Neuronal stem cell (in vitro differentiated cells): ENCODE measurements around the gene ARHGDIB.

Source experiments
- DNase-seq: peaks from one replicate; pipeline ENCODE4 v3.0.0-alpha.2; 2013; ENCODE audit warnings: low spot score
- H2AFZ ChIP-seq: one replicate; pipeline ENCODE4 v1.6.1; 2013; ENCODE audit warnings: mild to moderate bottlenecking, low read length, inconsistent platforms
- H2AK5ac ChIP-seq: 2 replicates; pipeline ENCODE4 v1.6.1; 2013; ENCODE audit warnings: low read depth, mild to moderate bottlenecking, inconsistent platforms, low read length, moderate library complexity, mixed read lengths
- H2BK120ac ChIP-seq: 2 replicates; pipeline ENCODE4 v1.6.1; 2013; ENCODE audit warnings: low read depth, mild to moderate bottlenecking, inconsistent platforms, low read length, moderate library complexity, mixed read lengths
- H2BK12ac ChIP-seq: one replicate; pipeline ENCODE4 v1.6.1; 2013; ENCODE audit warnings: low read length, inconsistent platforms
- H2BK15ac ChIP-seq: 2 replicates; pipeline ENCODE4 v1.6.1; 2013; ENCODE audit warnings: mild to moderate bottlenecking, low read length, inconsistent platforms, mixed read lengths
- H2BK5ac ChIP-seq: one replicate; pipeline ENCODE4 v1.6.1; 2013; ENCODE audit warnings: inconsistent platforms, mild to moderate bottlenecking, low read length, moderate library complexity
- H3K14ac ChIP-seq: one replicate; pipeline ENCODE4 v1.6.1; 2013; ENCODE audit warnings: low read length, inconsistent platforms
- H3K18ac ChIP-seq: 2 replicates; pipeline ENCODE4 v1.6.1; 2013; ENCODE audit warnings: low read length, inconsistent platforms
- H3K23ac ChIP-seq: 2 replicates; pipeline ENCODE4 v1.6.1; 2013; ENCODE audit warnings: low read depth, mild to moderate bottlenecking, mixed read lengths, low read length, inconsistent platforms; ENCODE audit not compliant: poor library complexity
- H3K27ac ChIP-seq: replicated peaks from 3 replicates; pipeline ENCODE4 v1.5.1; 2013; ENCODE audit warnings: low read length, inconsistent platforms
- H3K27me3 ChIP-seq, 3 experiments: 2 replicates each; pipeline ENCODE4 v1.6.1; 2013; ENCODE audit warnings: low read length in 3 of 3, mild to moderate bottlenecking in 2 of 3, inconsistent platforms in 1 of 3, low read depth in 1 of 3, mixed read lengths in 1 of 3, moderate library complexity in 1 of 3; ENCODE audit not compliant: control insufficient read depth in 3 of 3, insufficient read depth in 3 of 3
- H3K36me3 ChIP-seq, 2 donors: replicated peaks in 1 of 2; 2 replicates each; pipeline ENCODE4 v1.6.1; 2013; ENCODE audit warnings: low read length in 2 of 2; ENCODE audit not compliant: control insufficient read depth in 2 of 2, insufficient read depth in 2 of 2
- H3K4ac ChIP-seq: 2 replicates; pipeline ENCODE4 v1.6.1; 2013; ENCODE audit warnings: inconsistent platforms, mild to moderate bottlenecking, low read length, moderate library complexity
- H3K4me1 ChIP-seq, 2 donors: 1 replicate in 1 of 2; 2 replicates in 1 of 2; pipeline ENCODE4 v1.6.1; 2013; ENCODE audit warnings: low read length in 2 of 2, low read depth in 1 of 2; ENCODE audit not compliant: control insufficient read depth in 2 of 2, insufficient read depth in 1 of 2
- H3K4me2 ChIP-seq: one replicate; pipeline ENCODE4 v1.6.1; 2013; ENCODE audit warnings: mild to moderate bottlenecking, low read length, inconsistent platforms; ENCODE audit not compliant: insufficient read depth, poor library complexity, severe bottlenecking
- H3K4me3 ChIP-seq, 2 donors: 2 replicates each; pipeline ENCODE4 v1.5.1; 2013; ENCODE audit warnings: low read length in 2 of 2, mild to moderate bottlenecking in 2 of 2, inconsistent platforms in 1 of 2, moderate library complexity in 1 of 2
- H3K79me1 ChIP-seq: one replicate; pipeline ENCODE4 v1.6.1; 2013; ENCODE audit warnings: low read depth, mild to moderate bottlenecking, inconsistent platforms, low read length, moderate library complexity
- H3K9ac ChIP-seq: one replicate; pipeline ENCODE4 v1.6.1; 2013; ENCODE audit warnings: mild to moderate bottlenecking, low read depth, low read length, inconsistent platforms; ENCODE audit not compliant: poor library complexity
- H3K9me3 ChIP-seq, 2 donors: replicated peaks in 1 of 2; 2 replicates each; pipeline versions ENCODE3 to v1.6.1; 2013; ENCODE audit warnings: low read length in 2 of 2, mild to moderate bottlenecking in 2 of 2, inconsistent platforms in 1 of 2, low read depth in 1 of 2, mixed read lengths in 1 of 2, moderate library complexity in 1 of 2; ENCODE audit not compliant: control insufficient read depth in 2 of 2, insufficient read depth in 1 of 2
- H4K8ac ChIP-seq: one replicate; pipeline ENCODE4 v1.6.1; 2013; ENCODE audit warnings: low read depth, mild to moderate bottlenecking, inconsistent platforms, low read length, moderate library complexity
- H4K91ac ChIP-seq: one replicate; pipeline ENCODE4 v1.6.1; 2013; ENCODE audit warnings: low read length, low read depth, mild to moderate bottlenecking, inconsistent platforms; ENCODE audit not compliant: poor library complexity
- WGBS, 2 donors: extraction: QIAGEN DNeasy Blood & Tissue Kit; methylation state at CpG; one replicate each; pipeline ENCODE4 v1.1.7; 2013; ENCODE audit warnings: missing lambda C conversion rate in 2 of 2, mixed read lengths in 1 of 2; ENCODE audit not compliant: insufficient read length in 2 of 2, insufficient replicate concordance in 1 of 2; ENCODE audit errors: extremely low coverage in 2 of 2; 5-methylcytosine and 5-hydroxymethylcytosine counted together

Gene ARHGDIB

DNA sequence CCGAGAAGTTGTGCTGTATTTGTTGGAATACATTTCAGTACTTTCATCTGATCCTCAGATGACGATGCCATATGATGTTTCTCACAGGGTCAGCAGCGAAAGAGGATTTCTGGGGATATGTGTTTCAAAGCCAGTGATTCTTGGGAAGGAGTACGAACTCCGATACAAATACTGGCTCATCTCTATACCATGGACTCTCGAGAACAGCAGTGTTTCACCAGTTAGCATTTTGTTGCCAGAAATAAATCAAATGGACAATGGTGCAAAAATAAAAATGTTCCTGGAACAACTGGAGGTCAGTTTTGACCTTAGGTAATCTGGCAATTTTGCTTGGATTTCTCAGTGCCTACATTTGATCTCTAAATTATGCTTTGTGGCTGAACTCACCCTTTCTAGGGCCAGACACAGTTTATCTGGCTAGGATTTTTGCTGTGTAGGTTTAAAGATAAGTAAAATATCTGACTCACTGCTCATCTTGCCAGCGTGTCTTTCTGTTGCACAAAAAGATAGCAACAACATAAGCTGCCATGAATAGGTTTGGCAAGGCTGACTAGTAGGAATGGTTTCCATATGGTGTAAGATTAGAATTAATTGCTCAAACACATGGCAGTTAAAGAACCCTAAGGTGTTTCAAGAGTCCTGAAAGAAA, 64.8 kb downstream of the ARHGDIB start:
- Histone ChIP-seq H3K4me3 (no peak overlapping the region), H3K79me1 (no peaks in the 10 kb centered on the region), H2BK120ac (no peak overlapping the region), H2AK5ac (no peak overlapping the region), H3K9me3 (no peaks in the 10 kb centered on the region), H3K4me2 (no peak overlapping the region), H2BK12ac (no peak overlapping the region), H2BK5ac (no peak overlapping the region), H3K18ac (no peak overlapping the region), H3K4me1 (no peaks in the 10 kb centered on the region), H3K36me3 (no peaks in the 10 kb centered on the region), H4K8ac (no peak overlapping the region), H2BK15ac (no peak overlapping the region), H3K27me3 (no peaks in the 10 kb centered on the region), H2AFZ (no peak overlapping the region), H3K27ac (no peak overlapping the region), H3K9ac (no peak overlapping the region), H3K4ac (no peak overlapping the region), H3K14ac (no peak overlapping the region), H3K23ac (no peak overlapping the region), H4K91ac (no peak overlapping the region)
- WGBS, 2 donors = no CpG with 5 or more reads among the region's 7 CpGs
- no peak for DNase-seq

DNA sequence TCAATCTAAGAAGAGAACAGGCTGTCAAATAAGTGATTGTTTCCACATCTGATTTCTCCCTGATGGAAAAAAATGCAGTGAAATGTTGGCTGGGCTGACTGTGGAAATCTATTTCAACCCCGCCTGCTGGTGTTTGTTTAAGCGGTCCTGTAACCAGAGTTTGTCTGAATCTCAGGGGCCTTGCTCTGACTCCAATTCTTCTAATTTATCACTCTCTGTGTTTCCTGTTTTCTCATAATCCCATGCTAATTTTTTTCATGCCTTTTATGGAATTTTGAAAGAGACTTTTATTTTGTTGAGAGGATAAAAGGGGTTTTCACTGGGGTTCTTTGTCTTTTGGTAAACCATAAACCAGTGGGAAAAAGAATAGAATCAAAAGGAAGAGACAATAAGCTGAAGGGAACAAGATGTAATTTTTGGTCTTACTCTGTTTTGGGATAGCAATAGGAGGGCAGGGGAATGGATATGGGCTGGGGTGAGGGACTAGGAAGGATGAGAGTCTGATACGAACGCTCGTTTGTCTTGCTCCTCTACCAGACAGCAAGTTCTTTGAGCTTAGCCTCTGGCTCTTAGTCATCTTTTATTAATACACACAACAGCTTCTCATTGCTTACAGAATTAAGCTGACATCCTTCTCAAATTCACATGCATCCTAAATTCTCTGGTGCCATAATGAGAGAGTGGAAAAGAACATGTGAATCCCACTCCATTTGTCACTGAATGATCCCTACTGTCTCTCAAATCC, 67.7 kb downstream of the ARHGDIB start:
- H3K9ac ChIP-seq = no peak overlapping the region
- H2AK5ac ChIP-seq = no peak overlapping the region
- no peak overlapping the region for H3K4me2 ChIP-seq
- no peak overlapping the region for H4K91ac ChIP-seq
- peak overlapping the region; percentile 42 for H2AFZ ChIP-seq
- no peaks in the 10 kb centered on the region for H3K27me3 ChIP-seq
- no peak overlapping the region for H3K23ac ChIP-seq
- no peak overlapping the region for H3K4me3 ChIP-seq
- no peak overlapping the region for H2BK15ac ChIP-seq
- DNase-seq = no peak
- H3K4ac ChIP-seq = no peak overlapping the region
- no CpG with 5 or more reads among the region's 5 CpGs for WGBS, 2 donors
- H2BK5ac ChIP-seq = no peak overlapping the region
- no peak overlapping the region for H3K18ac ChIP-seq
- no peak overlapping the region for H4K8ac ChIP-seq
- H3K36me3 ChIP-seq = no peaks in the 10 kb centered on the region
- no peak overlapping the region for H3K27ac ChIP-seq
- no peaks in the 10 kb centered on the region for H3K79me1 ChIP-seq
- no peaks in the 10 kb centered on the region for H3K9me3 ChIP-seq
- no peak overlapping the region for H3K14ac ChIP-seq
- no peak overlapping the region for H2BK120ac ChIP-seq
- no peaks in the 10 kb centered on the region for H3K4me1 ChIP-seq
- H2BK12ac ChIP-seq = no peak overlapping the region

DNA sequence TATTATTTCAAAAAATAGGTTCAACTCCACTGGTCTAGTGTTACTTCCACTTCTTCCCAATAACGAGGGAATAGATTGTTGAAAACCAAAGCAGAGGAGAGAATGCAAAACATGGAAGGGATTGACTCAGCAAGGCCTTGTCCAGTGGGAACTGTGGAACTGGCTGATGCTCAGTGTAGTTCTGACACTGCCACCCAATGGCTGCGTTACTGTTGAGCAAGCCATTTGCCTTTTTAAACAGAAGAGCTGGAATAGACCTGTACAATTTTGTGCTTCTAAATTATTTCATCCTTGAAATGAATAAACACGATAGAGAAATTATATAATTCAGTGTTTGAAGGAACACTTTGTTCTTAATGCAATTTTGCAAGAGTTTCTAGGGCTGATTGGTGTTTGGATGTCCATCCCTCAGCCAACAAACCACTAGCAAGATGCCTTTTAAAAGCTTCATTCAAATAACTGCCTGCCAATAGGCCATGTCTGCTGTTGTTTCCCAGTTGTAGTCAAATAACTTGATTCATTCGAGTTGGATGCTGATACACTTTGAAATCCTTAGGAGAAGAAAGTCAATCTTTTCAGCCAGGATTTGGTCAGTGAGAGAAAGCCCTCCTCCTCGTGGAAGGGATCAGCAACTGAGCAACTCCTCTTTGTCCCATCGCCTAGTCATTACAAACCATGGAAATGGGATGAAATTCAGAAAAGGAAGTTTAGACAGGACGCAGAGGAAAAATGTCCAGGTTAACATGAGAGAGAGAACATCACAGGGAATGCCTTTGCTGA, 68.5 kb downstream of the ARHGDIB start:
- Histone ChIP-seq H3K4me3 (no peak overlapping the region), H3K14ac (no peak overlapping the region)

More for the DNA sequence above, 68.5 kb downstream of the ARHGDIB start:
- Histone ChIP-seq H2AK5ac (no peak overlapping the region), H3K36me3 (no peaks in the 10 kb centered on the region), H4K91ac (no peak overlapping the region), H3K27me3 (no peaks in the 10 kb centered on the region), H3K9me3 (no peaks in the 10 kb centered on the region), H2BK12ac (no peak overlapping the region), H2BK120ac (no peak overlapping the region), H3K27ac (no peak overlapping the region), H2BK15ac (no peak overlapping the region), H2AFZ (peak overlapping the region; percentile 42), H3K4ac (no peak overlapping the region), H3K9ac (no peak overlapping the region), H3K4me1 (no peaks in the 10 kb centered on the region), H3K18ac (no peak overlapping the region), H2BK5ac (no peak overlapping the region), H3K4me2 (no peak overlapping the region), H3K79me1 (no peaks in the 10 kb centered on the region), H4K8ac (no peak overlapping the region), H3K23ac (no peak overlapping the region)
- no peak for DNase-seq
- WGBS, 2 donors = no CpG with 5 or more reads among the region's 7 CpGs
